NCI-H1092 treated with DMSO at 0.1 percent for 48 hours (cell line): ENCODE measurements around the gene ITFG2.
A peak's percentile ranks its signal among the peaks of the same experiment; 100 is the strongest.

Experiments
- DNase-seq: peaks from one replicate; lab custom pipeline; 2025; lab: John Stamatoyannopoulos, UW

Gene ITFG2

GRCh38 chr12:2795291-2796186, 16.9 kb upstream of the ITFG2 start:
- DNase-seq = peak; percentile 49

GRCh38 chr12:2796187-2796666, 16.2 kb upstream of the ITFG2 start:
- DNase-seq = no peak

GRCh38 chr12:2797721-2798418, 14.6 kb upstream of the ITFG2 start:
- no peak for DNase-seq

- DNase-seq = no peak
These were observed 12.4 kb upstream of the ITFG2 start for GRCh38 chr12:2800046-2800570.

- no peak for DNase-seq
These were observed 11.3 kb upstream of the ITFG2 start for GRCh38 chr12:2801044-2801783.

- DNase-seq = no peak
These were observed 8.7 kb upstream of the ITFG2 start for GRCh38 chr12:2803635-2804392.

- no peak for DNase-seq
These were observed 7.9 kb upstream of the ITFG2 start for GRCh38 chr12:2804393-2805142.

GRCh38 chr12:2805143-2805520, 7.3 kb upstream of the ITFG2 start:
- no peak for DNase-seq

GRCh38 chr12:2806700-2807099, 5.8 kb upstream of the ITFG2 start:
- no peak for DNase-seq

GRCh38 chr12:2811801-2812200, 667 bp upstream of the ITFG2 start:
- no peak for DNase-seq

- DNase-seq = peak; percentile 81
These were observed 1.0 kb downstream of the ITFG2 start for GRCh38 chr12:2813214-2814185.

GRCh38 chr12:2819810-2820209, 7.3 kb downstream of the ITFG2 start:
- DNase-seq = no peak

- no peak for DNase-seq
These were observed 8.0 kb downstream of the ITFG2 start for GRCh38 chr12:2820432-2820831.

- no peak for DNase-seq
These were observed 11.0 kb downstream of the ITFG2 start for GRCh38 chr12:2823483-2823882.

- no peak for DNase-seq
These were observed 12.1 kb downstream of the ITFG2 start for GRCh38 chr12:2824541-2824940.

- DNase-seq = no peak
These were observed 12.7 kb downstream of the ITFG2 start for GRCh38 chr12:2825132-2825531.

GRCh38 chr12:2826036-2826435, 13.6 kb downstream of the ITFG2 start:
- no peak for DNase-seq

GRCh38 chr12:2826721-2827515, 14.4 kb downstream of the ITFG2 start:
- no peak for DNase-seq

- DNase-seq = no peak
These were observed 16.8 kb downstream of the ITFG2 start for GRCh38 chr12:2829275-2829674.
